Lung microvascular endothelial cell (primary cell): ENCODE results near the gene PNMA8A. TPM values are rescaled to one million over a fixed set of nuclear protein-coding genes. Genes with fewer than 3 reads are reported as not detected.
A peak's percentile ranks its signal among the peaks of the same experiment; 100 is the strongest.
"Not testable (repeated sequence)": the region's sequence is repeated elsewhere in the genome, so short reads cannot be mapped to it uniquely, and the experiment has no call there.

Experiments
- DNase-seq, 2 donors: peaks; one replicate each; pipeline versions ENCODE4 v3.0.0 to v3.0.0-alpha.2; 2010; ENCODE audit warnings: low read depth in 2 of 2
- total RNA-seq: library from RNA; depleted of rRNA; stranded (reverse); fragments of >200 nt; gene quantifications from 2 replicates; pipeline ENCODE4 v1.2.1, GENCODE V29; 2014

The PNMA8A gene
- total RNA-seq = under 0.01 TPM in 1 of 2 replicates, not detected in the other

DNA sequence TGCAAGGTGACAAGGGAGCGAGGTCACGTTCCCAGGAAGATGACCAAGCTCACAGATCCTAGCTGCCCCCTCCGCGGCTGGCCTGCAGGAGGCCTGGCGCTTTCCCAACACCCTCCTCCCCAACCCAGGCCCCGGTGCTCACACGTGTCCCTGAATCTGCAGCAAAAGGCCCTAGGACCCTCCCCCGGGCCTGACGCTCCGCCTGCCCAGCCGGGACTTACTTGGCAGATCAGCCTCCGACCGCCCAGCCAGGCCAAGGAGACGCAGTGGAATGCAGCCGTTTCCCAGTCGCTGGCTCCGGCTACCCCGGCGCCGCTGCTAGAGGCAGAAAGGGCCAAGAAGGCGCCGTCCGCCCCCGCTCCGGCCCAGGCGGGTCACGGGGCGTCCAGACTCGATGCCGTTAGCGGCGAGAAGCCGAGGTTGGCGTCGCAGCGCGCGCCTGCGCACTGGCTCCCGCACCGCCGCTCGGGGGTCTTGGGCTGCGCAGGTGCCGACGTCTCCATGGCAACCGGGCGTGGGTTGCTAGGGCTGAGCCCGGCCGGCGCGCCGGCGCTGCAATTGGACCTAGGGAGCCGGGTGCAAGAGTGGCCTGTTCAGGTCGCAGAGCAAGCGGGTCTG is at the start of gene PNMA8A:
TSS of gene PNMA8A (minus strand) at position 448 of the 618 bp plus-strand sequence. CDS start 528 bp downstream, outside the sequence.
- DNase-seq = peak in 1 of 2 donors; percentile 47

- DNase-seq = no peak
Observed at GRCh38 chr19:46520616-46521015, 49.3 kb upstream of the PNMA8A start.

DNA sequence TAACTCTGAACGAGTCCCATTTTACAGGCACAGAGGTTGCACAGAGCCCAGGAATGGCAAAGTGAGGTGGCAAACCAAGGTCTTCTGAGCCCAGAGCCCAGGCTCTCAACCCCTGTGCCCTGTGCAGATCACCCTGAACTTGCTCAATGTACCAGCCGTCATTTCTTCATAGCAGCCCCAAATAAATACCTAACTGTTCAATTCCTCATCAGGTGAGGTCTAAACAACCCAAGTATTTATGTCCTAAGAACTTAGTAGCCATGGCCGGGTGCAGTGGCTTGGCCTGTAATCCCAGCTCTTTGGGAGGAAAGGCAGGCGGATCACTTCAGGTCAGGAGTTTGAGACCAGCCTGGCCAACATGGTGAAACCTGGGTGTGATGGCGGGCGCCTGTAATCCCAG is 46.1 kb upstream of the PNMA8A start:
- DNase-seq = no peak

GRCh38 chr19:46515879-46516350 is 44.6 kb upstream of the PNMA8A start:
- DNase-seq = peak; percentile 43 to 46

GRCh38 chr19:46515290-46515609 is 43.9 kb upstream of the PNMA8A start:
- no peak for DNase-seq

GRCh38 chr19:46514589-46515289 is 43.4 kb upstream of the PNMA8A start:
- DNase-seq = no peak

GRCh38 chr19:46513461-46514236 is 42.3 kb upstream of the PNMA8A start:
- peak; percentile 70 to 74 for DNase-seq

GRCh38 chr19:46511237-46511636 is 39.9 kb upstream of the PNMA8A start:
- DNase-seq = no peak

- no peak for DNase-seq
Observed at GRCh38 chr19:46508206-46508605, 36.8 kb upstream of the PNMA8A start.

DNA sequence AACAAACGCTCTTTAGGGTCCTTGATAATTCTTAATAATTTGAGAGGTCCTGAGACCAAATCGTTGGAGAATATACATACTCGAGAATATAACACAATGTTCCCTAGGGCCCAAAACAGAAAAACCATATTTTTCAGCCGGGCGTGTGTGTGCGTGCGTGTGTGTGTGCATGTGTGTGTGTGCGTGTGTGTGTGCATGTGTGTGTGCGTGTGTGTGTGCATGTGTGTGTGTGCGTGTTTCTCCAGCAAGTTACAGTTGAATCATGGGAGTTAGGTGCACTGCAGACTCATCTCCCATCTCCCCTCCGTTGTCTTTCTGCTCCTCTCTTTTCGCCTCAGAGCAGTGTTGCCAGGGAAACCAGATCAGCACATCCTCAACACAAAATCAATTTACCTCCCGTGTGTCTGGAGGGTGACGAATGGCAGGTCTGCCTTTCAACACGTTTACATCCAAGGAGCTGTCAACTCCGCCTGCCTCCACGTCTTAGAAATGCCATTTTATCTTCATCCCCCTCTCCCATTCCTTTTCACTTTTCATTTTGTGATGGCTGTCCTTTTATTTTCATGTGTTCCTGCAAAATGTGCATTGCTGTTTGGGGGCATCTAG is 32.6 kb upstream of the PNMA8A start:
- no peak for DNase-seq

GRCh38 chr19:46502891-46503290 is 31.5 kb upstream of the PNMA8A start:
- no peak for DNase-seq

GRCh38 chr19:46499692-46500091 is 28.3 kb upstream of the PNMA8A start:
- no peak for DNase-seq

- DNase-seq = no peak
Observed at GRCh38 chr19:46497773-46498172, 26.4 kb upstream of the PNMA8A start.

GRCh38 chr19:46496886-46497285 is 25.5 kb upstream of the PNMA8A start:
- DNase-seq = not testable (repeated sequence)

- DNase-seq = no peak
Observed at GRCh38 chr19:46496304-46496703, 24.9 kb upstream of the PNMA8A start.

DNA sequence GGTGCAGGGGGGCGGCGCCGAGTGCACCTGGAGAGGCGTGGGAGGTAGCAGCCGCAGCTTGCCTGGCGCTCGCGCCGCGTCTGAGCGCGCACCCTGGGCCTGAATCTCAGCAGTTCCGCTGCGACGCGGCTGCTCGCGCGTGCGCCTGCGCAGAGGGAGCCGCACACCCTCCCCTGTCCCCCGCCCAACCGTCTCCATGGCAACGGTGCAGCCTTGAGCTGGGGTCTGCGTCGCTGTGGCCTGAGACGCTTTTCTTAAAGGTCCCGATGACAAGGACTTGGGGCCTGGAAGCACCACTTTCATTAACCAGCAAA is 24.4 kb upstream of the PNMA8A start, which contains the start of gene PNMA8B:
TSS of gene PNMA8B (minus strand) at position 82 of the 314 bp plus-strand sequence. CDS start 402 bp downstream, outside the sequence.
- DNase-seq = peak in 1 of 2 donors; percentile 28

GRCh38 chr19:46494941-46495785 is 23.8 kb upstream of the PNMA8A start:
- DNase-seq = no peak

DNA sequence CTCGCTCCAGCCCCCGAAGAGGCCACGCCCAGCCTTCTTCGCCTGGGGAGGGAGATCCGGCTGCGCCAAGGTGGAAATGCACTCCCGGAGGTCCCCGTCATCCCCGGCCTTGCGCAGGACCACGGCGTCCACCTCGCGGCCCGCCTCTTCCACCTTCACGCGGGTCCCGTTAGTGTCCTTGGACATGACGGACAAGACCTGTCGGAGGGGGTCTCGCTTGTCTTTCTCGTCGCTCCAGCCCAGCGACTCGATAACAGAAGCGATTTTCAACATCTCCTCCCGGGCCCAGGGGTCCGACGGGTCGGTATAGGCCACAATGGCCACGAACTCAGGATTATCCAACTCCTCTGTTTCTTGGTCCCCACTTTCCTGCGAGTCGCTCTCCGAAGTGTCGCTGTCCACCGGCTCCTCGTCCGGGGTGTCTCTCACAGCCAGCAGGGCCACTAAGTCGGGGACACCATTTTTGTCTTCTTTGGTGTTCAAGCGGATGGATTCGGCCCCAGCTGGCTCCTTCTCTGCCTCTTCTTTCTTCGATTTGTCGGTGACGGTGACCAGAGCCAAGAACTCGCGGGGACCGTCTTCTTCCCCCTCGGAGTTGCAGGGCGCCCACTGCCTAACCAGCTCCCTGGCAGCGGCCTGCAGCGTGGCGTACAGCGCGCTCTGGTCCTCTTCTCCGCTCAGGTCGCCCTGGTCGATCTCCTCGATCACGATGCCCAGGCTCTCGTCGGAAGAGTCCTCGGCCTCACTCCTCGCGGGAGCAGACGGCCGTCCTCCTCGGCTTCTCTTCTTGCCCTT is 23.0 kb upstream of the PNMA8A start:
- DNase-seq = no peak

DNA sequence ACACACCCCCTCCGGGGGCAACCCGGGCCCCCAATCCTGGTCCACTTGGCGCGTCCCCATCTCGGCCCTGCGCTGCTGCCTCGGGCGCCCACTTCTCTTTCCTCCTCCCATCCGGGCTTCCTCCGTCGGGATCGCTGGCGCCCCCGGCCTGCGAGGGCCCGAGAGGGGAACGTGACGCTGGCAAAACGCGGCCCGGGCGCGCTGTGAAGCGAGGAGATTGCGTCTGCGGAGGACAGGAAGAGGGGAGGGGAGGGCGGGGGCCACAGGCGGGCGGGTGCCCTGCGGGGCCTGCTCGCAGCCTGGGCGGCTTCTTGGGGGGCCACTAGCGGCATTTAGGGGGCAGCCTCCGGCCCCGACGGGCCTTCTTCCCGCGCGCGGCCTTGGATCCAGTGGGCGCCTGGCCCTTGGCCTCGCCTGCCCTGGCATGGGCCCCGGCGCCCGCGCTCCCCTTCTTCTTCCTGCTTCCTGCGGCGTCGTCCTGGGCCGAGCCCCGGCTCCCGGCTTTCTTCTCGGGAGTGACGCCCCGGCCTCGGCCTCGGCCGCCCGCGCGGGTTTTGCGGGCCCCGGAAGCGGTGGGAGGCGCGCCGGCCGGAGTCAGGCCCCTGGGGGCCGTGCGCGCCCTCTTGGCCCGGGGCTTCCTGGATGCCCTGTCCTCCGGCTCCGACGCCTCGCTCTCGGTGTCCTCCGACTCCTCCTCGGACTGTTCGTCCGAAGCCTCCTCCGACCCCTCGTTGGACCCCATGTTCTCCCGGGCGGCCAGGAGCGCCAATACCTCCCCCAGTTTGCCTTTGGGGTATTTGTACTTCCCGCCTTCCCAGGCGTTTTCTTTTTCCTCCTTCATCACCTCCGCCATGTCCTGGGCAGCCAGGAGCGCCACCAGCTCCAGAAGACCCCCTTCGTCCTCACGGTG is 22.1 kb upstream of the PNMA8A start:
- DNase-seq = no peak
